Activated naive CD4-positive, alpha-beta T cell treated with Interleukin-2 at 50 U/mL for 16 hours (primary cell): ENCODE data around the gene RPTOR.
A peak's percentile ranks its signal among the peaks of the same experiment; 100 is the strongest.

Source experiments
- DNase-seq: peaks from one replicate; pipeline ENCODE4 v3.0.0-alpha.2; 2020

The RPTOR gene

DNA sequence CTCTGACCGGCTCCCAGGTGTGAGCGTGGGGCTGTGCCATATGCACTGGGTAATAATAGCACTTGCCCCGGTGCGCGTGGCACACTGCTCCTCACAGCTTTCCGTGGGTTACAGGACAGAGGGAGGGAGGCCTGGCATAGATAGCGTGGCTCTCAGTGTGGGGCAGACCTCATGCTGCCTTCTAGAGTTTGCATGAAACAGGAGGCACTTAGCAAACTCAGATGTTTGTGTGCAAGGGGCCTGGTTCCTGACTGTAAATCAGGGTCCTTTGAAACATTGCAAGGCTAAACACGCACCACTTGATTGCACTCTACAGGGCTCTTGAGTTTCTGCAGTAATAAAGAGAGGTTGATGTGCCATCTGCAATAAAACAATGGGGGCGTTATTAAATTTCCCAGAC, 101.7 kb downstream of the RPTOR start:
- no peak for DNase-seq

DNA sequence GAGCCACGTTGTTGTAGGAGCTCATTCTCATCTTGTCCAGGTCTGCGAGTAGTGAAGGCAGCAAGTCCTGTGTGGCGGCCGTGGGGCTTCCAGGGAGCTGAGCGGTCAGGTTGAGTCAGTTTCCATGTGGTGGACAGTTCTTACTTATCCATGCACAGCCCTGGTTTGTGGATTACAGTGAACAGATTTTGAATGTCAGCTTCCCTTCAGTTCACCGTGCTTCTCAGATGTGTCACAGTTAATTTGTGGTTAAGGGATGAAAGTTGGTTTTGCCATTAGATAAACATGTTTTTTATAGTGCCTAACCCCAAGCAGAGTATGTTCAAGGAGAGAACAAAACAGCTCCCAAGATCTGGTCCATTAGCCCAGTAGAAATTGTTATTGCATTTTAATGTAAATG, 103.1 kb downstream of the RPTOR start:
- DNase-seq: no peak

DNA sequence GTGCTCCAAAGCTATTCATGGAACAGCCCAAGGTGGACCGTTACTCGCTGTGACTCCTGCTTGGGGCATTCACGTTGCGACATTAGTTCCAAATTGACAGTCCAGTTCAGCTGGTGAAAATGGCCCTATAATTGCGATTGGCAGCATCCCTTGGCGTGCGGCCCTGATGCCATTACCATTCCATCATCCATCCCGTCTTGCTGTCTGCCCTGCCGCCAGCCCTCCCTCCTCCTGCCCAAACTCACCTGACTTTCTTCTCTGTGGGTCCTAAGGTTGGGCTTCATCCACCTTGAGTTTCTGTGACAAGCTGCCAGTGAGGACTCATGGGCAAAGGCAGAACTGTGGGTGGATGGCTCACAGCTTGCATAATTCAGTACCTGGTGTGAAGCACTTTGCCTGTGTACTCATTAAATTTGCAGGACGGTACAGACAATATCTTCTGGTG, 104.6 kb downstream of the RPTOR start:
- peak; percentile 17 for DNase-seq

GRCh38 chr17:80649672-80650330, 105.2 kb downstream of the RPTOR start:
- DNase-seq: peak; percentile 81

- DNase-seq: no peak
Measured at GRCh38 chr17:80650331-80650672, 105.7 kb downstream of the RPTOR start.

DNA sequence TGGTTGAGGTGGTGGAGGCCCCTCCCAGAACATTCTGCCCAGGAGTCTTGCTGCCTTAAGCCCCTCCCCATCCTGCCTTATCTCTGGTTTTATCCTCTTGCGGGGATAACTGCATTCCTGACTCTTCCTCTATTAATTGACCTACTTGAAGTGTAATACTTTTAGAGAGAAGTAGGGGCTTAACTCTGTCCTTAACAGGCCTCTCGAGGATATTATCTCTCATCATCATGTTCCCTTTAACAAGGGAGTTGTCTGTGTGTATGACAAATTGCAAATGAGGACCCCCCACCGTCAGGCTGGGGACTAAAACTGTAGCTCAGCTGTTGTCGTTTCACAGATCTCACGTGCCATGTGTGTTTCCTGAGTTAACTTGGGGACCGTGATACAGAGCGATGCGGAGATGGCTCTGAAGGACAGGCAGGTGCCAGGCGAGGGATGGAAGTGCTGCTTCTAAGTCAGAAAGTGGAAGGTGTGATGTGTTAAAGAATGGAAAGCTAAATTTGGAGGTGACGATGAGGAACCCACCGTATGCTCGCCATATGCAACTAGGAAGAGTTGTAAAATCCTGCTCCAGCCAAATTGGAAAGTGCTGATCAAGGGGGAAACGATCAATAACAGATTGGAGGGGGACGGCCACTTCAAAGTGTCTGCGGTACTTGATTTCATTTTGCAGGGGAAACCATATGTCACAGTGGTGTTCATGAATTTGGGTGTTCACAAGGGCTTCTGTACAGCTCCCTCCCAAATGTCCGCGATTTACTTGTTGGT, 106.3 kb downstream of the RPTOR start:
- DNase-seq: no peak

DNA sequence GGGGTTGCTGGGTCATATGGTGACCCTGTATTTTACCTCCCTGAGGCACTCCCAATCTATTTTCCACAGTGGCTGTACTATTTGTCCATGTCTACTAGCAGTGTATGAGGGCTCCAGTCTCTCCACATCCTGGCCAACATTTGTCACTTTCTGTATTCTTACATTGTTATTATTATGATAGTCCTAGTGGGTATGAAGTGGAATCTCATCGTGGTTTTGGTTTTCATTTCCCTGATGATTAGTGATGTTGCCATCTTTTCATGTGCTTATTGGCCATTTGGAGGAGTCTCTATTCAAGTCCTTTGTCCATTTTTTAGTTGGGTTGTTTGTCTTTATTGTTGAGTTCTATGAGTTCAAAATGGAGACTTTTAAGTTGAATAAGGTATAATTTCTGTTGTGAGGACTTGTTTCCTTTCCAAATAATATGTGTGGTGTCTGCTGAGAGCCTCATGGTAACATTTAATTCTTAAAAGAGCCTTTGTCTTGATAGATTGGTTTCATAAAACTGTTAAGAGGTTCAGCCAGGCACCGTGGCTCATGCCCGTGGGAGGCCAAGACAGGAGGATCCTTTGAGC, 108.2 kb downstream of the RPTOR start:
- no peak for DNase-seq

DNA sequence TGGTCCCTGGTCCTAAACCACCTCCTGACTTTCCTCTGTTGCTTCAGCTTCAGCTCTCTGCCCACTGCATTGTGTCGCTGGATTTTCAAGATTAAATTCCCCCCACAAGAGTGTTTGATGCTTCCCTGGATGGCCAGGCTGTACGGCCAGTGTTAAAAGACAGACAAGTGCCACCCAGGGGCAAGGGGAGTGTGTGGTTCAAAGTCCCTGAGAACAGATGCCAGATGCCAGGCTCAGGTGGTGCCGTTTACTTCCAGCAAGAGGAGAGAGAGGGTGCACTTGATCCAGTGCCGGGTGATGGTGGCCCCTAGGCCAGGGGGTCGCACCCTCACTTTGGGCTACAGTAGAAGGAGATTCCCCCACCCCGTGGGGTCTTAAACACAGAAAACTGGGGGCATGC, 109.2 kb downstream of the RPTOR start:
- DNase-seq: no peak

- DNase-seq: no peak
Measured at GRCh38 chr17:80655608-80656007, 111.0 kb downstream of the RPTOR start.

GRCh38 chr17:80656590-80656989, 112.0 kb downstream of the RPTOR start:
- no peak for DNase-seq

GRCh38 chr17:80657561-80657960, 112.9 kb downstream of the RPTOR start:
- DNase-seq: no peak

DNA sequence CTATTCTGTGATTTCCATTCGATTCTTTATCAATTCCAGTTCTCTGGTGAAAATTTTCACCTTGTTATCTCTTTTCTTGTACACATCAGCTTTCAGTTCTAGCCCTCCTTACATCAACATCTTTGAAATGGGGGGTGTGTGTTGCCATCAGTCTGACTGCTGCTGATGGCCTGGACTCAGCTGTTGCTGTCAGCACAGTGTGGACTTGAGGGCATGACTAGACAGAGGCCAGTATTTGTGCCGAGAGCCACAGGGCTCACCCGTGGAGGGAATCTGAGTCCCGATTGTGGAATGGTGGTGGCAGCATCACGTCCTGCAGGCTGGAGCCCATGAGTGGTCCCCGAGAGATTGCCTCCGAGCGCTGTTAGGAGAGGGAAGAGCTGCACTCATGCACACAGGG, 114.2 kb downstream of the RPTOR start:
- no peak for DNase-seq

DNA sequence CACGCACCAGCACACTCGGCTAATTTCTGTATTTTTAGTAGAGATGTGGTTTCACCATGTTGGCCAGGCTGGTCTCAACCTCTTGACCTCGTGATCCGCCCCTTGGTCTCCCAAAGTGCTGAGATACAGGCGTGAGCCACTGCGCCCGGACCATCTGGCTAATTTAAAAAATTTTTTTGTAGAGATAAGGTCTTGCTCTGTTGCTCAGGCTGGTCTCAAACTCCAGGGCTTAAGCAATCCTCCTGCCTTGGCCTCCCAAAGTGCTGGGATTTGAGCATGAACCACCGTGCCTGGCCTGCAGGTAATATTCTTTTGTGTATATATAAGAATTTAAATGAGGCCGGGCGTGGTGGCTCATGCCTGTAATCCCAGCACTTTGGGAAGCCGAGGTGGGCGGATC, 115.0 kb downstream of the RPTOR start:
- no peak for DNase-seq

- no peak for DNase-seq
Measured at GRCh38 chr17:80660527-80661198, 116.0 kb downstream of the RPTOR start.

- DNase-seq: no peak
Measured at GRCh38 chr17:80662557-80662956, 117.9 kb downstream of the RPTOR start.

GRCh38 chr17:80663781-80664206, 119.2 kb downstream of the RPTOR start:
- peak; percentile 32 for DNase-seq

DNA sequence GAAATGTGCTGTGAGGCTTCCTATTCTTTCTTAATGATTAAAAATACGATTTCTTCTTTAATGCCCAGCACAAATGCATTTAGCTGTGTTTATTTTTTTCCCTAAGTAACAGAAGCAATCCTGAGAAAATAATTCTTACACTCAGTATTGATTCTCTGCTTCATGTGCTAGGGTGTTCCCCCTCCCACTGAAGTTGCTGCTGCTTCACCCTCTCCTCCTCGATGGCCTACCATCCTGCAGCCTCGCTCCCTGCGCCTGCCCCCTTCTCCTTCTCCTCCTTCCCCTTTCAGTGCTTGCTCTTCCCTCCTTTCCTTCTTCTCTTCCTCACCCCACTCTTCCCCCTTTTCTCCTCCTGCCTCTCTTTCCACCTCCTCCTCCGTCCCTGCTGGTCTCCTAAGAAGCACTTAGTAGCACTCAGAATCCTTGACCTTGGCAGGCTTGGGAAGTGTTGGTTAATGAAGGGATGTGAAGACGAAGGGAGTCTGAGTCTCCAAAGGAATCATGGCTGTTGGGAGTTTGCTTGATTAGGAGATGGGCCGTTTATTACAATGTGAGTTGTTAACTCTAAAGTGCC, 119.7 kb downstream of the RPTOR start:
- DNase-seq: no peak

DNA sequence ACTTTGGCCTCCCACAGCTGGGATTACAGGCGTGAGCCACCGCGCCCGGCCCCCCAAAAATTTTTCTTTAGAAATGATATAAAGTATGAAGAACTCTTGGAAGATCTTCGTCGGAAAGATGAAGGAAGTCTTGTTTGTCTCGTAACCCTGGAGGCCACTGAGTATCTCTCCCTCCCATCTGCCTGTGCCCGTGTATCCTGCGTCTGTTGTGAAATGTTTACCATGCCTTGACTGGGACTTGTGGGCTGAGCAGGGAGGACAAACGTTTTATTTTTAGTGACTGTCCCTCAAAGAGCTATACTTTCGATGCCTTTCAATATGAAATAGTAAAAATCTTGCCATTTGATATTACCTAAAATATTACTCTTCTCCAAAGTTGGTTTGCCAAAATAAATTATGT, 121.2 kb downstream of the RPTOR start:
- DNase-seq: no peak

DNA sequence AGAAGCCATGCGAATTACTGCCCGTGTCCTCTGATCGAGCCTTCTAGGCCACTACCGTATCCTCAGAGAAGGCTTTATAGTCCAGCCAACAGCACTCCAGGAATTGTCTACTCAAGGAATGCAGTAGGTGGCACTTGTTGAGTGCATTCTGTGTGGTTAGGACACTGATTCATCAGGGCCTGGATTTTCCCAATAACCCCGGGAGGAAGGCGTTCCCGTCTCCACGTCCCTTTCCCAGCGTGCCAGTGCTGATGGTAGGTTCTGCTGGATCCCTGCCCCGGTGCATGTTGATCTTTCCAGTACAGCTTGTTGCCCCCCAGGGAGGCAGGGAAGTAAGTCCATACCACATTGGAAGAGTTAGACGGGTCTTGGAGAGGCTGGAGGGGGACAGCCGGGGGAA, 122.2 kb downstream of the RPTOR start:
- no peak for DNase-seq

DNA sequence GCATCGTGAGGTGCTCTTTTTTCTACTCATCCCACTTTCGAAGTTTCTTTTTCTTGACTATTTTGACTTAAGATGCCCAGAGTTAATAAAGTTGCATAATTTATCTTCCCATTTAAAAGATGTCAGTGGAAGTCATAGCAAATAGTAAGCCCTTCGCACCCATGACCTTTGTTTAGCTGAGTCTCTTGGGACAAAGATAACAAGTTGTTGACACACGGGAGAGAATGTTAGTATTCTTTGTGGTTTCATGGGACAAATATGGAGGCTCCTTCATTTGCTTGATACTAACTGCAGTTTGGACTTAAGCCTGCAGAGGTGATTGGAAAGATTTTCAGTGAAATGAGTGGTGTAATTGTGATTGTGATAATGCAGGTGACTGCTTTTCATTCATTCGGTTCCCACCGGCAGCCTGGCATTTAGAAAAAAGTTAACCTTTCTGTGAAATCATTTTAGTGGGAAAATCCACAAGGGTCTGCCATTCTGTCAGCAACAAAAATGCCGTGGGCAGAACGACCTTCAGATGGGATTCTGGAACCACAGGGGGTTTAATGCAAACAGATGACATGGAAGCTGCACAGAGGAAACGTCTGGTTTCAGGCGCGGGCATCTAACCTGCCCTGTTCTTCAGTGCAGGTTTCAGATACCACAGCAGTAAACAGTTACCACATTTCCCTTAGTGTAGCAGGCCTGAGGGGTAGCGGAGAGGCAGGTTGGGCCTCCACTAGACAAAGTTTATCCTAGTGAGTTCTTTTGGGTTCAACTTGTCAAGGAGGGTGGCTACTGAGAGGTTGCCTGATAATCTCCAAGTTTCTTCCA, 123.0 kb downstream of the RPTOR start:
- no peak for DNase-seq

DNA sequence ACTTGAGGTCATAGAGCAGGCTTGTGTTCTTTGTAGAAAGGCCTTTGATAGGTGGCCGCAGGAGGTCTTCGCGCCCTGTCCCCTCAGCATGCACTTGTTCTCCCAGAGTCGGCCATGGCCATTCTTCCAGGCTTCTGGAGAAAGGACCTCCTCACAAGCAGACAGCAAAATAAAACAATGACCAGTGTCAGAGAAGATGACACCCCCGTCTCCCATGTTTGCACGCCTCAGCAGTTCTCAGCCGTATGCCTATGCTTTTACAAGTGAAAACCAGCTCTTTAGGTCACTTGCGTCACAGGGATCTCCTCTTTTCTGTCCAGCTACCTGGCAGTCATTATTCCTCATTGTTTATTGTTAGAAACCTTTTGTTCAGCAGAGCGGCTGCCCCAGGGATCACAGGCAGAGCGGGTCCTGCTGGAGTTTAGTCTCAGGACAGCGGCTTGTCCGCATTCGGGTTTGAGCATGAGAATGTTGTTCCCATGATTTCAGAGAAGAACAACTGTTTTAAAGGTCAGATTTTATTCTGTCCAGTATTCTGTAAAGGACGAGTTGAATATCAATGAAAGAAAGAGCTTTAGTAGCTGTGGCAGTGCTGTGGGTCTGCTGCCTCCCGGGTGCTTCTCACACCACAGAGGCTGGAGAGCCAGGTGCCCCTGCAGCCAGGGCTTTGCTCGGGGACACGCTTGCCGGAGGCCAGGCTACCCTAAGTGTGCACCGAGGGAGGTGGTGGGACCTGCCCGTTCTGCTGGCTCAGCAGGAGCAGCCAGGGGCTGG, 123.9 kb downstream of the RPTOR start:
- no peak for DNase-seq
